ENCODE measurements around the gene BTF3L4.
A peak's percentile ranks its signal among the peaks of the same experiment; 100 is the strongest.

DNA sequence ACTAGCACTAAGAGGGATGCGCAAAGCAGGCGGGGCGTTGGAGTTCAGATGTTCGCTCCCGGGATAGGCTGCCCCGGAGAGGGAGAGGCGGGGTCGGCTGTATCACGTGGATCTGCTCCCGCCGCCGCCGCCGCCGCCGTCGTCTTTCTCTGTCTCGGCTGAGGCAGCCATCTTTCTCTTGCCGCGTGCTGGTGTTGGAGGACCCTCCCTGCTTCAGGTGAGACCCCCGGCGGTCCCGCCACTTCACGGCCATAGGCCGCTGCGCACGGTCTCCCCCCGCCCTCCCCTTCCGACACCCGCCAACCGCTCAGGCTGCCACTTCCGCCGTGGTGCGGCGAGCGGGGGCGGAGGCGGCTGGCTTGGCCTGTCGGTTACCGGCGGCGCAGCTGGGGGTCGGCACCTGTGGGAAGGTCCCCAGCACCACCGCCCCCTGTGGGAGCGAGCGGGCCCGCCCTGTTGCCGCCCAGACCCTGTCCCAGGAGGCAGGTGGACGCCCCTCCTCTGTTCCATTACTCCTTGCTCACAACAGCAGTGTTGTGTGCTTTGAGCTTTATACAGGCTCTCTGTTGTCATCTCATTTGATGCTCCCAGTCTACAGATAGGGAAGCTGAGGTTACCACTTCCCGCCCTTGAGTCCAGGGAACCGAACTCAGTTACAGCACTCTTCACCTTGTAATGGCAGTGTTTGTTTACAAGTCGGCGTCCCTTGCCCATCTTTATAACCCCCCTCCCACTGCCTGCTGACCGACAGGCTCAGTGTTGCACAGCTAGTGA lies at the start of gene BTF3L4:
- TF ChIP-seq CTCF (IDR thresholded peaks at IDR 0.05) = no peak
- TF ChIP-seq REST (IDR thresholded peaks at IDR 0.05; ENCODE audit: insufficient read depth in 1 of 2, low read depth in 2 of 2, low read length in 1 of 2) = no peak
- TF ChIP-seq SIN3A (IDR thresholded peaks at IDR 0.05; ENCODE audit: borderline replicate concordance, insufficient read depth, low read depth, low read length) = no peak; the same call in 1 of the 2 replicates
- TF ChIP-seq POLR2AphosphoS5 (IDR thresholded peaks at IDR 0.05; ENCODE audit: low read depth, low read length) = peak; percentile 75
